Measurements from ENCODE around the gene SYNRG.

SYNRG gene

DNA sequence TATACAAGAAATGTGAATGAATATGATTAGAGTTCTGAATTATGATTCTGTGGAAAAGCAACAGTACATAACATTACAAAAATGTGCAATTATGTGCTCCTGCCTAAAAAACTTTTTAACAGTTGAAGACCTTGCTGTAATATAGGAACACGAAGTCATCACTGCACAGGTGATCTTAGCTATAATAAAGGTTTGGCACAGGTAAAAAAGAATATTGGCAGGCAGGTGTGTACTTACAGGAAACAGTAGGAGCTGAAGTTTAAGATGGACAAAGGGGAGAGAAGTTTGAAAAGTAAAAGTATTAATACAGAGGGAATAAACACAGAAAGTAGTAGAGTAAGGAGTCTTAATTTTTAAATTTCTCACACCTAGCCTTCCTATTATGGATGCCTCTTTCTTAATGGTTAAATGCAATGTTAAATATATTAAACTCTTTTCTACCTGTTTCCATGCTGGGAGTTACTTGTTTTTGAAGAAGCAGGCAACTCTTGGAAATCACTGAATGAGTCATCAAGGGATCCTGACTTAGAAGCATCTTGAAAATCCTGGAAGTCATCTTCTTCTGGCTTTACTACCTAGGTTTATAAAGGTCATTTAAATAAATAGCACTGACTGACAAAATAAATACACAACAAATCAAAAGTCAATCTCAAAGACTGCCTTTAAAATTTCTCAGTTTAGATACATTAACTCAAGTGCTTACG is 40.7 kb downstream of the SYNRG start:
- Histone ChIP-seq H3K4me3 (ENCODE audit: low read length in 2 of 2) (no peak overlapping the region), H3K4me1 (ENCODE audit: control insufficient read depth in 2 of 2, insufficient read depth in 2 of 2, low read length in 2 of 2) (no peaks in the 10 kb centered on the region)

DNA sequence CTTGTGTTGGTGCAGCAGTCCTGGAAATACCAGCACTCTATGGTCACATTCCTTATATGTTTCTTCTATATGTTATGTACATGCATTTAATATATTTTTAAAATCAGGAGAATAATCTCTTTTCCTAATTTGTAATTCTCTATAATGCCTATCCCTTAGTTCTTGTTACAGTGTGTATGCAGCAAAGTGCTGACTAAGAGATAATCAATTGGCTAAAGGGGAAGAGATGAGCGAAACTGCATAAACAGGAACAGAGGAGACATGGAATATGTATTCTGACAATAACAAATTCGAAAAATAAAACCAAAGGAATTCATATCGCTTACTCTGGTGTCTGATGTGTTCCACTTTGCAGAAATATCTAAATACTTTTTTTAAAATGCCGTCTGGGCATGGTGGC is 41.7 kb downstream of the SYNRG start:
- no peak overlapping the region for H3K9ac ChIP-seq (ENCODE audit: low read depth in 1 of 2, low read length in 2 of 2)
- H3K4me1 ChIP-seq (ENCODE audit: control insufficient read depth in 2 of 2, insufficient read depth in 2 of 2, low read length in 2 of 2): no peaks in the 10 kb centered on the region
- H3K9me3 ChIP-seq (ENCODE audit: control insufficient read depth in 2 of 2, low read length in 2 of 2): no peaks in the 10 kb centered on the region
- no peak overlapping the region for H3K27ac ChIP-seq (ENCODE audit: low read depth in 2 of 2, low read length in 2 of 2)
- no peaks in the 10 kb centered on the region for H3K27me3 ChIP-seq (ENCODE audit: control insufficient read depth in 2 of 2, insufficient read depth in 2 of 2, low read length in 2 of 2)
- H3K4me3 ChIP-seq (ENCODE audit: low read length in 2 of 2): no peak overlapping the region
- peaks cover 45 to 52% of the 10 kb centered on the region in 2 donors for H3K36me3 ChIP-seq (ENCODE audit: control insufficient read depth in 2 of 2, insufficient read depth in 2 of 2, low read length in 2 of 2)

More for the DNA sequence above, 40.7 kb downstream of the SYNRG start:
- H3K27me3 ChIP-seq (ENCODE audit: control insufficient read depth in 2 of 2, insufficient read depth in 2 of 2, low read length in 2 of 2): no peaks in the 10 kb centered on the region
- no peak overlapping the region for H3K9ac ChIP-seq (ENCODE audit: low read depth in 1 of 2, low read length in 2 of 2)
- peaks cover 45 to 57% of the 10 kb centered on the region in 2 donors for H3K36me3 ChIP-seq (ENCODE audit: control insufficient read depth in 2 of 2, insufficient read depth in 2 of 2, low read length in 2 of 2)
- no peaks in the 10 kb centered on the region for H3K9me3 ChIP-seq (ENCODE audit: control insufficient read depth in 2 of 2, low read length in 2 of 2)
- H3K27ac ChIP-seq (ENCODE audit: low read depth in 2 of 2, low read length in 2 of 2): no peak overlapping the region

DNA sequence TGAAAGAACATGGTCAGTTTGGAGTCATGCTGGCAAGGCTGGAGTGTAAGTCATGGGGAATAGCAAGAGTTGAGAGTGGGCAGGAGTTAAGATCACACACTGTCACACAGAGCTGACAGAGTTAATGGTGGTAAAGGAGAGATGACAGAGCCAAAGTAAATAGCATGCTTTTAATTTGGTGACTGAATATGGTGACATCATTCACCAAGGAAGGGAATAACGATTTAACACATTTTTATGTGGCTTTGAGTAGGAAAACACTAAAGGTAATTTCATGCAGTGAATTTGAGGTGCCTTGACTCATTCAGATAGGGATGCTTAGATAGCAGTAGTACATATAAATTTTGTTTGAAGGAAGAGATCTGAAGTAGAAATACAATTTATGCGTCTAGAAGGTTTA is 42.1 kb downstream of the SYNRG start:
- Histone ChIP-seq H3K9ac (ENCODE audit: low read depth in 1 of 2, low read length in 2 of 2) (no peak overlapping the region), H3K36me3 (ENCODE audit: control insufficient read depth in 2 of 2, insufficient read depth in 2 of 2, low read length in 2 of 2) (peaks cover 46 to 54% of the 10 kb centered on the region in 2 donors), H3K9me3 (ENCODE audit: control insufficient read depth in 2 of 2, low read length in 2 of 2) (no peaks in the 10 kb centered on the region)

DNA sequence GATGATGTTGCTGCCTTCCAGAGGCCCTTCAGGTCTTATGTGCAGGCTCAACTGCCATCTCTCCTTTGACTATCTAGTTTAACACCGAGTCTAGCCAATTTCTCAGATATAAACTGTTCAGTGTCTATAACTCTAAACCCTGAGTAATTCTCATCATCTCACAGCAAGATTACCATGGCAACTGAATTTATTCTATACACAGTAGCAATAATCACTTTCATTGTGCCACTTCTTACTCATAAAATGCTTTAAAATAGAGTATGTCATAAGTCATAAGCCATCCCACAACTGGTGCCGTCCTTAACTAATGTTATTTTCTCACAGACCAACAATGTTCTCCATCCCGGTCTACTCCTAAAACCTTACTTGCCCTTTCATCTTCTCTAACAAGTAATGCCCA is 45.0 kb downstream of the SYNRG start:
- Histone ChIP-seq H3K4me1 (ENCODE audit: control insufficient read depth in 2 of 2, insufficient read depth in 2 of 2, low read length in 2 of 2) (no peaks in the 10 kb centered on the region), H3K4me3 (ENCODE audit: low read length in 2 of 2) (no peak overlapping the region), H3K36me3 (ENCODE audit: control insufficient read depth in 2 of 2, insufficient read depth in 2 of 2, low read length in 2 of 2) (peaks cover 43 to 54% of the 10 kb centered on the region in 2 donors), H3K9ac (ENCODE audit: low read depth in 1 of 2, low read length in 2 of 2) (no peak overlapping the region), H3K27me3 (ENCODE audit: control insufficient read depth in 2 of 2, insufficient read depth in 2 of 2, low read length in 2 of 2) (no peaks in the 10 kb centered on the region), H3K9me3 (ENCODE audit: control insufficient read depth in 2 of 2, low read length in 2 of 2) (no peaks in the 10 kb centered on the region), H3K27ac (ENCODE audit: low read depth in 2 of 2, low read length in 2 of 2) (no peak overlapping the region)

More for the DNA sequence above, 42.1 kb downstream of the SYNRG start:
- Histone ChIP-seq H3K27ac (ENCODE audit: low read depth in 2 of 2, low read length in 2 of 2) (no peak overlapping the region), H3K27me3 (ENCODE audit: control insufficient read depth in 2 of 2, insufficient read depth in 2 of 2, low read length in 2 of 2) (no peaks in the 10 kb centered on the region), H3K4me3 (ENCODE audit: low read length in 2 of 2) (no peak overlapping the region), H3K4me1 (ENCODE audit: control insufficient read depth in 2 of 2, insufficient read depth in 2 of 2, low read length in 2 of 2) (no peaks in the 10 kb centered on the region)

- no peaks in the 10 kb centered on the region for H3K27me3 ChIP-seq (ENCODE audit: control insufficient read depth in 2 of 2, insufficient read depth in 2 of 2, low read length in 2 of 2)
- H3K36me3 ChIP-seq (ENCODE audit: control insufficient read depth in 2 of 2, insufficient read depth in 2 of 2, low read length in 2 of 2): peaks cover 38 to 51% of the 10 kb centered on the region in 2 donors
- no peak overlapping the region for H3K4me3 ChIP-seq (ENCODE audit: low read length in 2 of 2)
- H3K4me1 ChIP-seq (ENCODE audit: control insufficient read depth in 2 of 2, insufficient read depth in 2 of 2, low read length in 2 of 2): no peaks in the 10 kb centered on the region
- H3K9ac ChIP-seq (ENCODE audit: low read depth in 1 of 2, low read length in 2 of 2): no peak overlapping the region
- H3K9me3 ChIP-seq (ENCODE audit: control insufficient read depth in 2 of 2, low read length in 2 of 2): no peaks in the 10 kb centered on the region
- no peak overlapping the region for H3K27ac ChIP-seq (ENCODE audit: low read depth in 2 of 2, low read length in 2 of 2)
These were observed 47.0 kb downstream of the SYNRG start for GRCh38 chr17:37562016-37562745.

DNA sequence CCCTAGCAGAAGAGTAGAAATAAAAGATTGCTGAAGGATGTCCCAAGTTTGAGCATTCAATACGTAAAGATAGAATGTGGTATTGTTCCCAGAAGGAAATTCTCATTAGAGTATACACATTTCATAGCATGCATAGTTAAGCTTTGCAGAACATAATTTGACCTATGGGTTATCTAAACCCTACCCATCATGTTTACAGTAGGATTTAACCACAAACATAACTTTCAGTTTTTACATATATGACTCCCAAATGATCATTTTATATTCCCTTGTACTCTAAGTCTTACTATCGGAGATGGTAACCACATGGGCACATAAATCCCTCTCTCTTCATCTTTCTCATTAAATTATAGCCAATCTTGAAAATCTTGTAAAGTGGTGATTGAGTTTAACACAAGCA is 50.9 kb downstream of the SYNRG start:
- peaks cover 41% of the 10 kb centered on the region in 2 donors for H3K36me3 ChIP-seq (ENCODE audit: control insufficient read depth in 2 of 2, insufficient read depth in 2 of 2, low read length in 2 of 2)

DNA sequence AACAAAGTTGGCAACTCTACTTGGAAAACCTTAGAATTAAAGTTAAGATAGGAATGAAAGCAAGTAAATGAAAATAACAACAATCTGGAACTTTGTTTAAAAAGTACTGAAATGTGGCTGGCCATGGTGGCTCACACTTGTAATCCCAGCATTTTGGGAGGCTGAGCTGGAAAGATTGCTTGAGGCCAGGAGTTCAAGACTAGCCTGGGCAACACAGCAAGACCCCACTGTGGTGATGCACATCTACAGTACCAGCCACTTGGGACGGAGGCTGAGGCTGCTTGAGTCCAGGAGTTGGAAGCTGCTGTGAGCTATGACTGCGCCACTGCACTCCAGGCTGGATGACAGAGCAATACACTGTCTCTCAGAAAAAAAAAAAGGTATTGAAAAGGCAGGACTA is 51.7 kb downstream of the SYNRG start:
- Histone ChIP-seq H3K36me3 (ENCODE audit: control insufficient read depth in 2 of 2, insufficient read depth in 2 of 2, low read length in 2 of 2) (peaks cover 46 to 47% of the 10 kb centered on the region in 2 donors), H3K9ac (ENCODE audit: low read depth in 1 of 2, low read length in 2 of 2) (no peak overlapping the region), H3K27me3 (ENCODE audit: control insufficient read depth in 2 of 2, insufficient read depth in 2 of 2, low read length in 2 of 2) (no peaks in the 10 kb centered on the region), H3K9me3 (ENCODE audit: control insufficient read depth in 2 of 2, low read length in 2 of 2) (no peaks in the 10 kb centered on the region), H3K4me1 (ENCODE audit: control insufficient read depth in 2 of 2, insufficient read depth in 2 of 2, low read length in 2 of 2) (no peaks in the 10 kb centered on the region), H3K27ac (ENCODE audit: low read depth in 2 of 2, low read length in 2 of 2) (no peak overlapping the region), H3K4me3 (ENCODE audit: low read length in 2 of 2) (no peak overlapping the region)

More for the DNA sequence above, 50.9 kb downstream of the SYNRG start:
- no peaks in the 10 kb centered on the region for H3K27me3 ChIP-seq (ENCODE audit: control insufficient read depth in 2 of 2, insufficient read depth in 2 of 2, low read length in 2 of 2)
- H3K4me3 ChIP-seq (ENCODE audit: low read length in 2 of 2): no peak overlapping the region
- H3K27ac ChIP-seq (ENCODE audit: low read depth in 2 of 2, low read length in 2 of 2): no peak overlapping the region
- H3K9me3 ChIP-seq (ENCODE audit: control insufficient read depth in 2 of 2, low read length in 2 of 2): no peaks in the 10 kb centered on the region
- H3K4me1 ChIP-seq (ENCODE audit: control insufficient read depth in 2 of 2, insufficient read depth in 2 of 2, low read length in 2 of 2): no peaks in the 10 kb centered on the region
- H3K9ac ChIP-seq (ENCODE audit: low read depth in 1 of 2, low read length in 2 of 2): no peak overlapping the region

- H3K27ac ChIP-seq (ENCODE audit: low read depth in 2 of 2, low read length in 2 of 2): no peak overlapping the region
- peaks cover 35 to 37% of the 10 kb centered on the region in 2 donors for H3K36me3 ChIP-seq (ENCODE audit: control insufficient read depth in 2 of 2, insufficient read depth in 2 of 2, low read length in 2 of 2)
- H3K4me3 ChIP-seq (ENCODE audit: low read length in 2 of 2): no peak overlapping the region
- H3K9me3 ChIP-seq (ENCODE audit: control insufficient read depth in 2 of 2, low read length in 2 of 2): no peaks in the 10 kb centered on the region
- no peaks in the 10 kb centered on the region for H3K27me3 ChIP-seq (ENCODE audit: control insufficient read depth in 2 of 2, insufficient read depth in 2 of 2, low read length in 2 of 2)
- H3K4me1 ChIP-seq (ENCODE audit: control insufficient read depth in 2 of 2, insufficient read depth in 2 of 2, low read length in 2 of 2): no peaks in the 10 kb centered on the region
- no peak overlapping the region for H3K9ac ChIP-seq (ENCODE audit: low read depth in 1 of 2, low read length in 2 of 2)
These were observed 53.8 kb downstream of the SYNRG start for GRCh38 chr17:37555386-37555785.

DNA sequence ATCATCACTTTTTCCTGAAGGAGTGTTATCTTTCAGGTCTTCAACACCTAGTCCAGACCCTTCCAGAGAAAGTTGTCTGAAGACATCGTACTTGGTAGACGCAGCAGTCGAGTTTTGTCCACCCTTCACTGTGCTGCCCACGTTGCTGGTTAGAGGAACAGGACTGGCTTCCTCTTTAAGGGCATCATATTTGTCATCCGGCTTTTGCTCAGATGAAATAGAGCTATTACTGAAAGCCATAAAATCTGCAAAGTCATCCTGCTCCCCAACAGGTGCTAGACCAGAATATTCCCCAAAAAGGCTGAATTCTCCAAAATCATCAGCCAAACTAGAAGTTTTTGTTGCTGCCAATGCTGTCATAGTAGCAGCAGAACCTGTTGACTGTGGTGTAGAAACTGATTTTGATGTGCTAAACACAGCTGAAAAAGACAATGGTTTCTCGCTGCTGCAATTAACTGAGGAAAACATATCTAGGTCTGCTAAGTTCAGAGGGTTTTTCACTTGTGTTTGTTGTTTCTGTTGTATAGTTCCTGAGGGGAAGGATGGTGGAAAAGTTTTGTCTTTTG is 55.7 kb downstream of the SYNRG start:
- peaks cover 21 to 26% of the 10 kb centered on the region in 2 donors for H3K36me3 ChIP-seq (ENCODE audit: control insufficient read depth in 2 of 2, insufficient read depth in 2 of 2, low read length in 2 of 2)
- H3K4me3 ChIP-seq (ENCODE audit: low read length in 2 of 2): no peak overlapping the region
- no peaks in the 10 kb centered on the region for H3K27me3 ChIP-seq (ENCODE audit: control insufficient read depth in 2 of 2, insufficient read depth in 2 of 2, low read length in 2 of 2)
- H3K9ac ChIP-seq (ENCODE audit: low read depth in 1 of 2, low read length in 2 of 2): no peak overlapping the region
- no peak overlapping the region for H3K27ac ChIP-seq (ENCODE audit: low read depth in 2 of 2, low read length in 2 of 2)
- H3K4me1 ChIP-seq (ENCODE audit: control insufficient read depth in 2 of 2, insufficient read depth in 2 of 2, low read length in 2 of 2): no peaks in the 10 kb centered on the region
- H3K9me3 ChIP-seq (ENCODE audit: control insufficient read depth in 2 of 2, low read length in 2 of 2): no peaks in the 10 kb centered on the region

GRCh38 chr17:37551788-37552187 is 57.4 kb downstream of the SYNRG start:
- Histone ChIP-seq H3K27ac (ENCODE audit: low read depth in 2 of 2, low read length in 2 of 2) (no peak overlapping the region), H3K36me3 (ENCODE audit: control insufficient read depth in 2 of 2, insufficient read depth in 2 of 2, low read length in 2 of 2) (peaks cover 12 to 16% of the 10 kb centered on the region in 2 donors), H3K9ac (ENCODE audit: low read depth in 1 of 2, low read length in 2 of 2) (no peak overlapping the region)

More at GRCh38 chr17:37551788-37552187, 57.4 kb downstream of the SYNRG start:
- Histone ChIP-seq H3K27me3 (ENCODE audit: control insufficient read depth in 2 of 2, insufficient read depth in 2 of 2, low read length in 2 of 2) (no peaks in the 10 kb centered on the region), H3K4me3 (ENCODE audit: low read length in 2 of 2) (no peak overlapping the region), H3K4me1 (ENCODE audit: control insufficient read depth in 2 of 2, insufficient read depth in 2 of 2, low read length in 2 of 2) (no peaks in the 10 kb centered on the region), H3K9me3 (ENCODE audit: control insufficient read depth in 2 of 2, low read length in 2 of 2) (no peaks in the 10 kb centered on the region)

Data from mucosa of rectum (tissue), 2 donors.